GM19099 (cell line): ENCODE data around the gene IQCN.

Source experiments
- POLR2A ChIP-seq: IDR thresholded peaks from 3 replicates; pipeline ENCODE4 v1.6.1; 2011; ENCODE audit warnings: low read depth; ENCODE audit not compliant: insufficient read length; ENCODE audit errors: extremely low read depth

Gene IQCN, protein sequence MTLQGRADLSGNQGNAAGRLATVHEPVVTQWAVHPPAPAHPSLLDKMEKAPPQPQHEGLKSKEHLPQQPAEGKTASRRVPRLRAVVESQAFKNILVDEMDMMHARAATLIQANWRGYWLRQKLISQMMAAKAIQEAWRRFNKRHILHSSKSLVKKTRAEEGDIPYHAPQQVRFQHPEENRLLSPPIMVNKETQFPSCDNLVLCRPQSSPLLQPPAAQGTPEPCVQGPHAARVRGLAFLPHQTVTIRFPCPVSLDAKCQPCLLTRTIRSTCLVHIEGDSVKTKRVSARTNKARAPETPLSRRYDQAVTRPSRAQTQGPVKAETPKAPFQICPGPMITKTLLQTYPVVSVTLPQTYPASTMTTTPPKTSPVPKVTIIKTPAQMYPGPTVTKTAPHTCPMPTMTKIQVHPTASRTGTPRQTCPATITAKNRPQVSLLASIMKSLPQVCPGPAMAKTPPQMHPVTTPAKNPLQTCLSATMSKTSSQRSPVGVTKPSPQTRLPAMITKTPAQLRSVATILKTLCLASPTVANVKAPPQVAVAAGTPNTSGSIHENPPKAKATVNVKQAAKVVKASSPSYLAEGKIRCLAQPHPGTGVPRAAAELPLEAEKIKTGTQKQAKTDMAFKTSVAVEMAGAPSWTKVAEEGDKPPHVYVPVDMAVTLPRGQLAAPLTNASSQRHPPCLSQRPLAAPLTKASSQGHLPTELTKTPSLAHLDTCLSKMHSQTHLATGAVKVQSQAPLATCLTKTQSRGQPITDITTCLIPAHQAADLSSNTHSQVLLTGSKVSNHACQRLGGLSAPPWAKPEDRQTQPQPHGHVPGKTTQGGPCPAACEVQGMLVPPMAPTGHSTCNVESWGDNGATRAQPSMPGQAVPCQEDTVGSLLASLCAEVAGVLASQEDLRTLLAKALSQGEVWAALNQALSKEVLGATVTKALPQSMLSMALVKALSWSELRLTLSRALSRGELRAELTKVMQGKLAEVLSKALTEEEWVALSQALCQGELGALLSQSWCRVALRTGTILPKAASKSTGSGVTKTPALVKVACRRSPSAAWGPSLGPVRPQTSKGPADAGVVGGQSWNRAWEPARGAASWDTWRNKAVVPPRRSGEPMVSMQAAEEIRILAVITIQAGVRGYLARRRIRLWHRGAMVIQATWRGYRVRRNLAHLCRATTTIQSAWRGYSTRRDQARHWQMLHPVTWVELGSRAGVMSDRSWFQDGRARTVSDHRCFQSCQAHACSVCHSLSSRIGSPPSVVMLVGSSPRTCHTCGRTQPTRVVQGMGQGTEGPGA (N-terminal part only)

DNA sequence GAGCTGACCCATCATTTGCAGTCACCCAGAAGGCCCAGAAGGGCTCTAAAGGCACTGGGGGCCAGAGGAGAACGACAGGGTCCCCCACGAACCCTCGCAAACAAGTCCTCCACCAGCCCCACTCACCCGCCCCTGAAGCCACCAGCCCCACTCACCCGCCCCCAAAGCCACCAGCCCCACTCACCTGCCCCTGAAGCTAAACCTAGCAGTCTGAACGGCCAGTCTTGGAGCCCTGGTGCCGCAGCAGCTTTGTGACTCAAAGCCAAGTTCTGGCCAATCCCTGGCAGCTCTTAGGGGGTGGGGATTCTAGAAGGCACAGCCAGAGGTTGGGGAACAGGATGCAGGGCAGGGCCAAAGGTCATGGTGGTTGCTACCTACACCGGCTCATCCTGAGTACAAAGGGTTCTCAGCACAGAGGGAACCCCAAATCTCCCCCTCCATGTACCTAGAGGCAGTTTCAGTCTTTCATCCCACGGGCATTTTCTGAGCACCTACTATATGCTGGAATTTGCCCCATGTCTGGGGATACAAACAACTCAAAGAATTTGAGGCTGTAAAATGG lies at the start of gene IQCN:
IQCN (minus strand) TSS at position 234 of the 562 bp plus-strand sequence. CDS start 4,974 bp downstream, outside the sequence.
- TF ChIP-seq POLR2A: no peak

DNA sequence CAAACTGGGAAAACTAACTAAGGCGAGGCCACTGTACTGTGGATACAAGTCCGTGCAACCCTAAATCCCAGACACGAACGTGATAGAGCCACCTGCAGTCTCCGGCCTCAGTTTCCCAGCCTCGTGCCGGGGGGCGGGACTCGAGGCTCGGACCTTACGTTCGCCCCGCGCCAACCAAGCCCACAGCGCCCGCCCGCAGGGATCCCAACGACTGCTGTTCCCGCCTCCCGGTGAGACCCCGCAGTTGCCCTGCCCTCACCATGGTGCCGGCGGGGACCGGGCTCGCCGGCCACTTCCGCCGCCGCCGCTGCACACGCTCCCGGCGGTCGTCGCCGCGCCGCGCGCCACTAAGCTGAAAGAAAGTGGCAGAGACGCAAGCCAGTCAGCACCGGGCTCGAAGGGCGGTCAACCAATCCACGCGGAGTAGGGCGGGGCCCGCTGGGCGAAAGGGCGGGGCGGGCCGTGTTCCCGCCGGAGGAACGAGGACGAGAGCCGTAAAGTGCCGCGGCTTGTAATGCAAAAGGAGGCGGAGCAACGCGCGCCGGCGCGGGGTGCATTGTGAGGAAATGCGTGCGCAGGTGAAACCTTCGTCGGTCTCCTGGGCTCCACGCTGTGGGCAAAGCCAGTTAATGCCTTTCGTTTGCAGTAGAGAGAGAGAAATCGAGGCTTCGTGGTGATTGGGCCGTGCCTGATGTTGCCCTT lies 48.7 kb upstream of the IQCN start, which contains the start of gene LSM4:
LSM4 (minus strand) TSS at position 318 of the 702 bp plus-strand sequence; CDS start at position 262, 56 bp downstream.
- peak; percentile 92 for TF ChIP-seq POLR2A

DNA sequence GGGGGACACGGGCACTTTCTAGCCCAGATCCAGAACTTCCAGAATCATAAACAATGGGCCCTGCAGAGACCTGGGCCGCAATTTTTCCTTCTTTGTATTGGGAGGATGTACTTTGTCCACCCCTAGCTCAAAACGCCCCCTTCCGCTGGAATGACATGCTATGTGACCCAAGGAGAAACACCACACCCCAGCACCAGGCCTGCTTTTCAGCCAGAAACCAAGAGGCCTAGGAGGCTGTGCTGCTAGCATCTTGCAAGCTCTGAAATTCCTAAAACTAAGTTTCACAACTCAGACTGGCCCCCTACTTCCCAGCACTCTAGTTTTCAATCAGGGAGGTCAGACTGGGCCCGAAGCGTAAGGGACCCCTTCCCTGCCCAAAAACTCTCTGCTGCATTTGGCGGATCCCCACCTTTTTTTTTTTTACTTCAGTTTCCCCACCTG lies 48.1 kb upstream of the IQCN start:
- no peak for TF ChIP-seq POLR2A

DNA sequence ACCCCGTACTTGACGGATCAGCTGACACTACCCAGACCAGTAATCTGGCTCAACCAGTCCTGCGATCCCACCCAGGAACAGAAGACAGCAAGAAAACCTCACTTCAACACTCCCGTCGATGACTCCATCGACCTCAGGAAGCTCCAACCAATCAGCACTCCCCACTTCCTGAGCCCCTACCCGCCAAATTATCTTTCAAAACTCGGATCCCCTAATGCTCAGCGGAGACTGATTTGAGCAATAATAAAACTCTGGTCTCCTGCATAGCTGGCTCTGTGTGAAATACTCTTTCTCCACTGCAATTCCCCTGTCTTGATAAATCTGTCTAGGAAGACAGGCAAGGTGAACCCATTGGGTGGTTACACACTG lies 47.5 kb upstream of the IQCN start:
- TF ChIP-seq POLR2A: no peak

DNA sequence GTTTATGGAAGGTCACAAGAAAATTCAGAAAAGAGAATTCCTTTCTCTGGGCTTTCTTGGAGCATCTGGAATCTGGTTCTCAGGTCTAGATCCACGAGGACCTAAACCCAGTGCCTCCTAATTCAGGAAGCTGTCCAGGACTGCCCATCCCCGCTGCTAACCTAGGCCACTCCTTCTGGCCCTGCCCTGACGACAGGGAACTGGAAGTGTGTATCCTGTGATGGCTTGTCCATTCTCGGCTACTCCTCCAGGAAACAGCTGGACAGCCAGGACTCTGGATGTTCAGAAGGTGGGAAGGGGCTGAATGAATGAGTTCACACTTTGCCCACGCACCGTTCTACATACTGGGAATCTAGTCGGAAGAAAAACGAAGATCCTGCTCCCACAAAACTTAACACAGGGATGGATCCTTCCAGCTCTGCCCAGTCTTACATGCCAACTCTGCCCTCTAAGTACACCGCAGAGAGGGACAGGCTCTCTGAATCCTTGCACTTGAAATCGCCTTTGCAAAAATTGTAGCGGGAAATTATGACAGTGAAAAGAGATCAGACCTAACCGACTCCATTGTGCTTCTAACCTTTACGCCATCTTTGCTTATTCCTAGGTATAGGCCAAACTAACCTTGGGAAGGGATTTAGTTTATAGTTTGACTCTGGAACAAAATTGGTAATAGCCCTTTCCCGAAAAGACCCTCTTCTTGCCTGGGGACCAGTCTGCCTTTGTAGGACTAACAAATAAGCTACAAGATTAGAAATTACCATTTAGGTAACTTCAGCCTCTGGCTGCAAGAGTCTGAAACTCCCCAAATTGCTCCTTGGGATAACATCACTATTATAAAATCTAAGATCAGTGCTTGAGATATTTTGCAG lies 46.8 kb upstream of the IQCN start:
- TF ChIP-seq POLR2A: no peak

DNA sequence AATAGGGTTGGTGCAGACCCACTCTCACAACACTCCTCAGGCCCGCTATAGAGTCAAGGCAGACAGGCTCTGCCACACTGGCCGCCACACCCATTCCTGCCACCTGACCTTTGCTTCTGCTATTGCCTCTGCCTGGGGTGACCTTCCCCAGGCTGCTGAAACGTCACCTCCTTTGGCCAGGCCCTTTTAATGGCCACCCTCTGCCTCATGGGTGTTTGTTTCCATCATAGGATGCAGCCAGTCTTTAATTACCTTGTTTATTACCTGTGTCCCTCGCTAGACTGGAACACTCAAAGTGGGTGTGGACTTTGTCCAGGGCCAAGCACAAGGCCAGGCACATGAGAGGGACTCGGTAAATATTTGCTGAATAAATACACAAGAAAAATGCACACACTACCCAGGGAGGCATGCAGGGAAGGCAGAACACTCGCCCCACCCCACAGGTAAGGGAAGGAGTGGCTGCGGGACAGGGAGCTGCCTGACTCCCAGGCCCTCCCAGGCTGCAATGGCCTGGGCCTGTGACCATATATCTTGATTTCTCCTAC lies 45.4 kb upstream of the IQCN start:
- TF ChIP-seq POLR2A: no peak

DNA sequence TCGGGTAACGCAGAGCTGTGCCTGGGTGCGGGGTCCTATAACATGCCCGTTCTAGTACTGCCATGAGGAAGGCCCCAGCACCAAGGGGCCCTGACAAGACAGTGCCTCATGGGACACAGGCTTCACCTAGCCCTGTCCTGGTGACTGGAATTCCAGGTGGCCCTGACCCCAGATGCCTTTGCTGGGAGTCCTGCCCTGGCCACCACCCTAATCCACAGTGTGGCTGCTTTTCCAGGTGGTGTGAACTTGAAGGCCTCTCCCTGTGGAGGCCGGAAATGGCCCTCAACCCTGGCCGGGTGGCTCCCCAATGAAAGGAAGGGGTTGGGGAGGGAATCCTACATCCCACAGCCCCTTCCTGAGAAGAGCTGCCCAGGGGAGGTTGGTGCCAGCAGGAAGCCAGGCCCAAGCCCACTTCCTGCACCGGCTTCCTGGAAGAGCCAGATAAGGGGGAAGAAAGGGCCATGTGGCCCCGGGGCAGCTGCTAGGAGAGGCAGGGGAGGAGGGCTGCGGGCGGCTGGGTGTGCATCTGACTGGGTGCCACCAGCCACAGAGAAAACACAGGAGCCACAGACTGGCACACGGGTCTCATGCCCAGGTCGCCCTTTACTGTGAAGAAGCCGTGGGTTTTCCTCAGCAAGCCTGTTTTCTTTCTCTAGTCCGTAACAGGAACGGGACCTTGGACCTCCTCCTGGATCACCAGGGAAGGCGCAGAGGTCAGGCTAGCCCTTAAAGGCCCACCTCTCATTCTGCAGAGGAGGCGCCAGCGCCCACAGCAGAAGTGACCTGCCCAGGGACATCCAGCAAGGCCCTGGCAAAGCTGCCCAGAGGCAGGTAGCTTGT lies 43.9 kb upstream of the IQCN start:
- TF ChIP-seq POLR2A: no peak

DNA sequence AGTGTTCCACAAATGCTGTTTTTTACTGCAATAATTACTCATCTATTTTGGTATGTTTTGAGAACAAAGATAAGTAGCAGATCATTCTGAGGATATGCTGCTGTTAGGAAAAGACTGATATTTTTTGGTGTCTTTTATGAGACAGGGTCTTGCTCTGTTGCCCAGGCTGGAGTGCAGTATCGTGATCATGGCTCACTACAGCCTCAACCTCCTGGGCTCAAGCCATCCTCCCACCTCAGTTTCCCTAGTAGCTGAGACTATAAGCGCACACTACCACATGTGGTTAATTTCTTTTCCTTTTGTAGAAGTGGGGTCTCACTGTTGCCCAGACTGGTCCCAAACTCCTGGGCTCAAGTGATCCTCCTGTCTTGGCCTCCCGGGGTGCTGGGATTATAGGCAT lies 39.1 kb upstream of the IQCN start:
- no peak for TF ChIP-seq POLR2A

DNA sequence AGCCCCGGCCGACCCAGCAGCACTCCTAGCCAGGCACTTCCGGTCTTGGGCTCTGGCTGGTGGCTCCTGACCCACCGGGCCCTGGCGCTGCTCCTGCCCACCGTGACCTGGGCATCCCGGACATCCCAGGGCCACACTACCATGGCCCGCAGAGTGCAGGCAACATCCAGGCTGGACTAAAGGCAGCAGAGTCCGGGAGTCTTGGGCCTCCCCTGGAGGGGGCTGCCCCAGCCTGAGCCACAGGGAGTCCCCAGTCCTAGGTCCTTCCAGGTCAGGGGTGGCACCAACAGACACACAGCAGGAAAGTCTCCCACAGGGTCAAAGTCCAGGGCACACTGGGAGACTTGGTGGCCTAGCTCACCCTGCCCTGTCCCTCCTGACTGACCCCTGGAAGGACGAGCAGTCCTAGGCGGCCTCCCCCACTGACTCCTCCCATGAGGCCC lies 37.9 kb upstream of the IQCN start:
- TF ChIP-seq POLR2A: no peak

DNA sequence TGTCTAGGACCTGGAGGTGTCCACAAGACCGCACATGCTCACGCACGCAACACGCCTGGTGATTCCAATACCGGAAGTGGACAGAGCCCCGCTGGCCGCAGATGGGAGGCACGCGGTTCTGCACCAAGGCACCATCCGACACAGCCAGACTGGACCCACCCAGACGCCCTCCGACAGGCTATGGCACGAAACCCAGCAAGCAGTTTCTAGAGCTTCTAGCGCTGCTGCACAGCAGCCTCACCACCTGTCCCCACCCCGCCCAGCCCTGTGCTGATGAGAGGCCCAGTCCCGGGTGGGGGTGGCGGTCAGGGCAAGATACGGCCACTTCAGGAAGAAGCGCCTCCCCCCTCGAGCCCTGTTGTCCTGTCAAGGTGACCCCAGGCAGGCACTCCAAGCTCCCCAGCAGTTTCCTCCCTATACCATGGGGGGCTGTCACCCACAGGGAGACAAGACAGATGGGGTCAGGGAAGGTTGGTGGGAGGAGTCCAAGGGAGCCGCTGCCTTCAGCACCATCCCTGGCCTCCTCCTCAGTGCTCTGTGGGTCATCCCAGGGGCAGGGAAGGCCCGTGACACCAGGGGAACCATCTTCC lies 37.3 kb upstream of the IQCN start:
- TF ChIP-seq POLR2A: peak; percentile 16

DNA sequence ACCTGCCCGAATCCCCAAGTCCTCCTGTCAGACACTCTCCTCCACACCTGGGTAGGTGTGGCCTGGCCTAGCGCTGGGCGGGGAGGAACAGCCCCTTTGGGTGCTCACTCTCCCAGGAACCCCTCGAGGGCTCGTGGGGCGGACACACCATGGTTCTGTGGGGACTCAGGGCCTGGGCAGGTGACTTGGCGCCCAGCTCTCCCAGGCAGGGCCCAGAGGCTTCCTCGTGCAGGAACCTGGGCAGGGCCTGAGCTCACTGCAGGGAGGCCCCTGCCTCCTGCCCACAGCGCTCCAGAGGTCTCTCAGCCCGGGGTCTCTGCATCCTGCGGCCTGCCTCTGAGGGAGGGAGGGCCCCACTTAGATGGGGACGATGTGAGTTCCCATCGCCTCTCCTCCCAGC lies 36.7 kb upstream of the IQCN start:
- no peak for TF ChIP-seq POLR2A

DNA sequence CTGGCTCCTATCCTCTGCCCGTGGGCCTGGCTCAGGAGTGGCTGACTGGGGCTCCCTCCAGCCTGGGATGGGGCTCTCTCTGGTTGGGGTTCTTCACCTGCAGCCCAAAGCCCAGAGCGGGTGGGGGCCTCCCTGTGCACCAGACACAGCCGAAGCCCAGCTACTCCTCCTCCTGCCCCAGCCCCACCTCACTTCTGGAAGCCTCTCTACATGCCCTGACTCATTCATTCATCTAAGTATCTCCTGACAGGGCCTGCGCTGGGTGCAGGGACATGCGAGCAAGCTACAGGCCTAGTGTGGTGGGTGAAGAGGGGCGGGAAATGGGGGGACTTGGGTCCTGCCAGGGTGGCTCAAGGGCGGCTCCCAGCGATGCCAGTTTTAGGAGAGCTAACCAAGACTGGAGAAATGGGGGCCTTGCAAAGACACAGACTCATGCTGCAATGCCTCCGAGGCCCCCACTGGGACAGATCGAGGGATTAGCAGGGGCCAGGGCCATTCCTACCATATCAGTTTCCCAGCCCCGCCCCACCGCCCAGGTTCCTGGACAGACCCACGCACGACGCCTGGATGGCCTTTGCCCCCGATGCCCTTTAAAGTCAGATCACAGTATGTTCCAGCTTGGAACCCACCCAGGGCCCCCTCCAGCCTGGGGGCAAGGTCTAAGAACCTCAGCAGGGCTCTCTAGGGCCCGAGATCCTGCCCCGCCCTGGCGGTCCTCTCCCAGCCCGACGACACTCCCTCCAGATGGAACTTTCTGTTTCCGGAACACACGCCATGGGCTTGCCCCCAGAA lies 36.1 kb upstream of the IQCN start:
- TF ChIP-seq POLR2A: peak; percentile 44
